Vagina (tissue), 2 donors: ENCODE data around the gene OPHN1.

Experiments used
- CTCF ChIP-seq, 3 experiments: fragments of 450-650 bp in 2 of 3; fragments of 200-600 bp in 1 of 3; sonication (generic) in 1 of 3; IDR thresholded peaks; one replicate each; pipeline ENCODE4 v1.5.1; 2017 to 2019; ENCODE audit warnings: antibody characterized with exemption in 3 of 3, mild to moderate bottlenecking in 2 of 3, moderate library complexity in 2 of 3
- POLR2A ChIP-seq, 2 donors: fragments of 450-650 bp; IDR thresholded peaks; one replicate each; pipeline ENCODE4 v1.6.1; 2017; ENCODE audit warnings: antibody characterized with exemption in 2 of 2, mild to moderate bottlenecking in 2 of 2, moderate library complexity in 2 of 2
- POLR2AphosphoS5 ChIP-seq, 2 donors: sonication (generic); formaldehyde crosslinking; IDR thresholded peaks; one replicate each; pipeline ENCODE4 v1.9.0; 2017; ENCODE audit warnings: antibody characterized with exemption in 2 of 2, mild to moderate bottlenecking in 2 of 2, low read depth in 1 of 2; ENCODE audit not compliant: insufficient read depth in 1 of 2

- no peak for TF ChIP-seq POLR2AphosphoS5 (IDR thresholded peaks at IDR 0.05; ENCODE audit: insufficient read depth in 1 of 2, low read depth in 1 of 2)
- no peak for TF ChIP-seq CTCF (IDR thresholded peaks at IDR 0.05)
- no peak for TF ChIP-seq POLR2A (IDR thresholded peaks at IDR 0.05)
Observed at GRCh38 chrX:68163441-68163840, 269.9 kb downstream of the OPHN1 start.
